Activated gamma-delta T cell treated with Interleukin-2 at 50 U/mL for 16 hours (primary cell): ENCODE data around the gene PDP2.
A peak's percentile ranks its signal among the peaks of the same experiment; 100 is the strongest.

Experiments
- DNase-seq: peaks from one replicate; pipeline ENCODE4 v3.0.0-alpha.2; 2020

Gene PDP2, protein sequence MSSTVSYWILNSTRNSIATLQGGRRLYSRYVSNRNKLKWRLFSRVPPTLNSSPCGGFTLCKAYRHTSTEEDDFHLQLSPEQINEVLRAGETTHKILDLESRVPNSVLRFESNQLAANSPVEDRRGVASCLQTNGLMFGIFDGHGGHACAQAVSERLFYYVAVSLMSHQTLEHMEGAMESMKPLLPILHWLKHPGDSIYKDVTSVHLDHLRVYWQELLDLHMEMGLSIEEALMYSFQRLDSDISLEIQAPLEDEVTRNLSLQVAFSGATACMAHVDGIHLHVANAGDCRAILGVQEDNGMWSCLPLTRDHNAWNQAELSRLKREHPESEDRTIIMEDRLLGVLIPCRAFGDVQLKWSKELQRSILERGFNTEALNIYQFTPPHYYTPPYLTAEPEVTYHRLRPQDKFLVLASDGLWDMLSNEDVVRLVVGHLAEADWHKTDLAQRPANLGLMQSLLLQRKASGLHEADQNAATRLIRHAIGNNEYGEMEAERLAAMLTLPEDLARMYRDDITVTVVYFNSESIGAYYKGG

DNA sequence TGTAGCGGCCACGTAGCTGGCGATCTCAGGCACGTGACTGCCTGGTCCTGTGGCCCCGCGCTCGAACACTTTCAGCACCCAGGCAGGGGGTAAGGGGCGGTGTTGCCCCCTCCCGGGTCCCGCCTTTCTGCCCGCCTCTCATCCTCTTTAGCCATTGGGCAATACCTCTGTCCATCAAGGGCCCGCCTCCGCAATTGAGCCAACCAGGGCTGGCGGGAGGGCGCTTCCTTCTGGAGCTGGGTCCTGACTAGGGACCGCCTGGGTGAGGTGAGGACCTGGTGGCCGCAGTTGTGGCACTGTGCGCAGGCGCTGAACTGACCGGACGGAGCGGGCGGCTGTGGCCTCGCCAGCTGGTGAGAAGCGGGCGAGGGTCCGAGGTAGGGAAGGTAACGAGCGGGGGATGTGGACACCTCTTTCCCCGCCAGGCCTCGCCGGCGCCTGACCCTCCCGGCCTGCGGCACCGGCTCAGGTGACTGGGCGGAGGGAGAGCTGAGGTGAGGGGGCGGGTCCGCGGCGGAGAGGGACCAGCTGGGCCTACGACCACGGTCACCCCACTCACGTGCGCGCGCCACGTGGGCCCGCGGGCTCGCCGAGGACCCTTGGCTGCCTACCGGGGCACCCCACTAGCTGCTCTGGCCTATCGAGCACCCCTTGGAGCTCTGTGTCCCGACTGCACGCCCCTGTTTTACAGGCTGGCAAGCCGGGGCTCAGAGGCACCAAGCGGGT is at the start of gene PDP2:
TSS of gene PDP2 (plus strand) at position 228 of the 726 bp plus-strand sequence. CDS start 3,770 bp downstream, outside the sequence.
- DNase-seq, result peak; percentile 88

DNA sequence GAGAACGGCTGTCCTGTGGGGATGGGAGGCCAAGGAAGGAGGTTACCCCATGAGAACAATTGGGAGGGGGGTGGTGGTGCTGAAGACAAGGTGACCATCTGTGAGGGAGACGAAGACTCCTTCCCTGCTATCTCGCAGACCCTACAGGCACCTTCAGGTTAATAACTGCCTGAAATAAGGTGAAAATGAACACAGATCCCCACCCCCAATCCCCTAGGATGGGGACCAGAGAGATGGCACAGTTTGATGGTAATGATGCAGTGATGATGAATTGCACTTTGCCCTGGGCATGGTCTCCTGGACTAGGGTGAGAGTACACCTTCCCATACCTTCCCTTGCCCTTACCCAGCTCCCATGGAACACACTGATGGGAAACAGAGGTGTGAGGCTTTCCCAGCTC is 48.1 kb upstream of the PDP2 start:
- no peak for DNase-seq

DNA sequence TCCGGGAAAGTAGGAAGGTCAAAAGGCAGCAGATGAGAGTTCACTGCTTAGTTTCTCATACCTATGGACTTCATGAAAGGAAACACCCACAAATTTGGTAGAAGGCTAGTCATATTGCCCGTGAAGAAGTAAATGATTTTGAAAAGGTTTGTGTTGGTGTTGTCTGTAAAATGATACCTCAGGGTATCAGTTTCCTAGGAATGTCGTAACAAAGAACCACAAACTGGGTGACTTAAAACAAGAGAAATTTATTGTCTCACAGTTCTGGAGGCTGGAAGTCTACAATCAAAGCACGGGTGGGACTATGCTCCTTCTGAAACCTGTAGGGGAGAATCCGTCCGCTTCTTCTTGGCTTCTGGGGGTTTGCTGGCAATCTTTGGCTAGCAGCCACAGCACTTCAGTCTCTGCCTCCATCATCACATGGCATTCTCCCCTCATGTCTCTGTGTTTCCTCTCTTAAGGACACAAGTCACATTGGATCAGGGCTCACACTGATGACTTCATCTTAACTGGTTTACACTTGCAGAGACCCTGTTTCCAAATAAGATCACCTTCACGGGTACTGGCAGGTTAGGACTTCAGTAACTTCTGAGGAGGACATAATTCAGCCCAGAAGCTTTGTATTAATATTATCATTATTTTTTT is 47.5 kb upstream of the PDP2 start:
- no peak for DNase-seq

DNA sequence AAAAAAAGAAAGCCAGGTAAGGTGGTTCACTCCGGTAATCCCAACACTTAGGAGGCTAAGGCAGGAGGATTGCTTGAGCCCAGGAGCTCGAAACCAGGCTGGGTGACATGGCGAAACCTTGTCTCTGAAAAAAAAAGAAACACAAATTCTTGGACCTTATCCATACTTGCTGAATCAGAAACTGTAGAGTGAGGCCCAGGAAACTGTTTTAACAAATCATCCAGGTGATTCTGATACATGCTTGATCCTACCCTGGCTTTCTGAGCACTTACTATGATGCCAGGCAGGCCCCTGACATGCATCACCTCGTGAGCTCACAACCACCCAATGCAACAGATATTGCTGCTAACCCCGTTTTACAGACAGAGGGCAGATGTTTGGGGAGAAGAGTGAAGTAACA is 45.6 kb upstream of the PDP2 start:
- DNase-seq, result no peak

DNA sequence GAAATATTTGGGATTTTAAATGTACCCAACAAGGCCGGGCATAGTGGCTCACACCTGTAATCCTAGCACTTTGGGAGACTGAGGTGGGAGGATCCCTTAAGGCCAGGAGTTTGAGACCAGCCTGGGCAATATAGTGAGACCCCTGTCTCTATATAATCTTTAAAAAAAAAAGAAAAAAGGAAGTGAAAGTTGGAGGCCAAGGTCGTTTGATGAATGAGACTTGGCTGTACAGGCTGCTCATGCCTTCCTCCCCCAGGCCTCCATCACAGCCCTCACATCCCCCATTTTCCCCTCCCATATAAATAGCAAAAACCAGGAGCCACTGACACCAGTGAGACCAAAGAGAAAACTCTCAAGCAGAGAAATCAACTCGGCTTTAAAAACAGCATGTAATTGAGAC is 39.4 kb upstream of the PDP2 start:
- DNase-seq, result no peak

DNA sequence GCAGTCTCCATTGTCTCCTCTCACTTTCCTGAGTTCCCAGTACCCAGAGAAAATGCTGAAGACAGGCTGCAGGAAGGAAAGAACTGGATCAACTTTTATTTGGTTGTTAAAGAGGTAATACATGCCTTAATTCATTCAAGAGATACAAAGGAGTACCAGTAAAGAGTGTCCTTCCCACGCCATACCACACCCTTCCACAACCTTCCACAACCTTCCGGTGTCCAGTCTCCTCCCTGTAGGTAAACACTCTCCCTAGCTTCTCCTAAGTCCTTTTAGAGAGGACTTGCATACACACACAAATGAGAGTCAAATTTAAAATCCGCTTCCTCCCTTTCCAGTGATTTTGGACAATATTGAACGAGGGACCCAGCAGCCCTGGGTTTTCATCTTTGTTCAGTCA is 38.9 kb upstream of the PDP2 start:
- DNase-seq, result no peak

DNA sequence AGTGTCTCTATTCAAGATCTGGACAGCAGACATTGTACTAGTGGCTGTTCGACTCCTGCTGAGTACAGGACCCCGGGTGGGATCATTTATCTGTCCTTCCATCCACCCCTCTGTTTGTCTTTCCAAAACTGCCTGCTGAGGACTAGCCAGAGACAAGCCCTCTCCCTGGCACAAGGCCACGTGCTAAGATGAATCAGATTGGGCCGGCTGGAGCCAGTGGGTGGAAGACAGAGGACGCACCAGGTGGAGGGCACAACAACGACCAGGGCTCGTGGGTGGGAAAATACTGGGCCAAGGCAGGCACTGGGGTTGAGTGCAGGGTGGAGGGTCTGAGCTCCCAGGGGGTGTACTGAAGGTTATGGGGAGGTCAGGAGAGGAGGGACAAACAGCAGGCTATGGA is 37.5 kb upstream of the PDP2 start:
- no peak for DNase-seq

DNA sequence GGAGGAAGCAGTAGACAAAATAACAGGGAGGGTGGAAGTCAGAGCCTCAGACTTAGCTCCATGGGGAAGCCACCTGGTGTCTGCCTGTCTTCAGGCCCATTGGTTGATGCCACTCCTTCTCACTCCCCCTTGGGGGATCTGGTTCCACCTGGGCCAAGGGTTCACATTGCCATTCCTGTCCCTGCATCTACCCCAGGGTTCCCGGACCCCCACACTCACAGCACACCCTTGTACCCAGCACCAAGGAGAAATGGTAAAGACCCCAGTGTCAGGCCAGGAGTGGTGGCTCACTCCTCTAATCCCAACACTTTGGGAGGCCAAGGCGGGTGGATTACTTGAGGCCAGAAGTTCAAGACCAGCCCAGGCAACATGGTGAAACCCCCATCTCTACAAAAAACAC is 37.1 kb upstream of the PDP2 start:
- DNase-seq, result no peak

DNA sequence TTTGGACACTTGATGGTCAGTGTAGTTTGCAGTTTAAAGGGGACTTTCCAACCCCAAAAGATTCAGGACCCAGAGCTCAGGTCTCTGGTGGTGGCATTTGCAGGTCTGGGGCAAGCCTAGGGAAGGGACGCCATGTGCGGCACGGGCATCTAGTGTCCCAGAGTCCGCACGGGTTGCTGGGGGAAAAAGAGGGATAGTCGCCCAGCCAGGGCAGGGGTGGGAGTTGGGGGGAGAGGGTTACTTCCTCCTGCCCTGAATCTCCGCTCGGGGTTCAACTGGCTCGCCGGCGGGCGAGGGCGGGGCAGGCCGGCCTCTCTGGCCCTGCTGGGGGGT is 36.3 kb upstream of the PDP2 start:
- no peak for DNase-seq

DNA sequence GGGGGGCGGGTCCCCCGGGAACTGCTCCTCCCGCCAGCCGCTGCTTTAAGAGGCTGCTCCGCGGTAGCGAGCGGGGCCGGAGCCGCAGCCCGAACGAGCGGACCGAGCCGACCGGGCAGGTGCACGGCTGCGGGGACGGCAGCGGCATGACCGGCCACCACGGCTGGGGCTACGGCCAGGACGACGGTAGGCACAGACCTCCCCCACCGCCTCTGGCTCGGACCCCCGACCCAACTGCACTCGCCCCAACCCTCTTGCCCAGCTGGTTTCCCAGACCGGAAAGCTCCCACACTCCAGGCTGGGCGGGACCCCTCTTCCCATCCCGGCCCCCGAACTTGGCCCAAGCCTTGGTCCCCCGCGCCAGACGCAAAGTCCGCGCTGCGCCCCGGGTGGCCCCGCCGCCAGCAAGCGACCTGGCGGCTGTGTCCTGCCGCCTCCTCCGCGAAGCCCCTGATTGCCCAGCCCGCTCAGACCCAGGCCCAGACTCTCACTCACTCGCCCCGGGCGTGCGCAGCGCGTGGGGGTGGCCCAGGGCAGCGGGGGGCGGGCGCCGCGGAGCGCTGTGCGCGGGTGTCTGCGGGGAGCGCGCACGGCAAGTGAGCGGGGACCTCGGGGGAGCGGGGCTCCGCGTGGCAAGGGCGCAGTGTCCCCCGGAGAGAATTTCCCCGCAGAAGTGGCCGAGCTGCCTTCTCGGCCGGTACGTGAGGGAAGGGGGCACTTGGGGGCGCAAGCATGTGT is 35.8 kb upstream of the PDP2 start, which contains the start of gene CA7:
TSS of gene CA7 (plus strand) at position 73 of the 738 bp plus-strand sequence. CDS start at position 147, 74 bp downstream.
- no peak for DNase-seq

DNA sequence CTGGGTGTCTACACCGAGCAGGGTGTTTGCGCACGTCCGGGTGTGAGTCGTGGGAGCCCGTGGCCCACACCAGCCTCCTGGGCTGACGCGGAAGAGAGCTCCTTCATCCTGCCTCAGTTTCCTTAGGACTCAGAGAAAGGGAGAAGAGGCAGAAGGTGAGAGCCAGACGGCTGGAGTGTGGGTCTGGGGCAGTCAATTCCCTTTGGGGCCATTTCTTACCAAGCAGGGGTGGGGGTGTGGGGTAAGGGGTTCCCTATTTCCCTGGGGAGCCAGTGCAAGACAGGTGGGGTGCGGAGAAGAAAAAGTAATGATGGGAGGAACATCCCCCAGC is 35.3 kb upstream of the PDP2 start:
- DNase-seq, result no peak

DNA sequence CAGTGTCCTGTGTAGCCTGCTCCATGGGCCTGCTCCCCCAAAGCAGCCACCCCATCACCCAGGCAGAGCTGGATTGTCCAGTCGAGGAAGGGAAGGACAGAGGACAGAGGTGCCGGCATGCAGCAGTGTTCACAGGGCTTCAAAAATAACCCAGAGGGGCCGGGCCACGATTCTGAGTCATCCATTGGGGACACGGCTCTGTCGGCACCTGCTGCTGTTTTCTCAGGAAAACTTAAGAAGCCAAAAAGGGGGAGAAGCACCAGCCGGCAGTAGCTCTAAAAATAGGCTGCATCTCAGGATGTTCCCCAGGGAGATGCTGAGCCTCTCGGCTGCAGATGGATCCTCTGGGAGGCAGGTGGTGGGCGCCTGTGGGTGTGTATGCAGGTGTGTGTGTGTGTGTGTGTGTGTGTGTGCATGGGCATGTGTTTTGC is 34.5 kb upstream of the PDP2 start:
- DNase-seq, result no peak

DNA sequence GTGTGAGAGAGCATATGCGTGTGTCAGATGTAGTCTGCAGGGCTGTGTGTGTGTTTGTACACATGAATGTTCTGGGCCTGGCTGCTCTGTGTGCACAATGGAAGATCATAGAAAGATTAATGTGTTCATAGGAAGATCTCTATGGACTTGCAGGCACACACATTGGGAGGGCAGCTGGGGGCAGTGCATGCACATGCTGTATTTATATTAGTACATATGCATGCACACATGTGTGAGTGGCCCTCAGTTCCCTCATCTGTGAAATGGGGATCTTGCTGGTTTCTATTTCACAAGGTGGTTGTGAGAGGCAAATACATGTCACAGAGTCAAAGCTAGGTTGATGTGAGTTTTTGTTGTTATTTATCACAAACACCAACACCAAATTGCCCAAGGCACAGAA is 34.0 kb upstream of the PDP2 start:
- DNase-seq, result no peak

DNA sequence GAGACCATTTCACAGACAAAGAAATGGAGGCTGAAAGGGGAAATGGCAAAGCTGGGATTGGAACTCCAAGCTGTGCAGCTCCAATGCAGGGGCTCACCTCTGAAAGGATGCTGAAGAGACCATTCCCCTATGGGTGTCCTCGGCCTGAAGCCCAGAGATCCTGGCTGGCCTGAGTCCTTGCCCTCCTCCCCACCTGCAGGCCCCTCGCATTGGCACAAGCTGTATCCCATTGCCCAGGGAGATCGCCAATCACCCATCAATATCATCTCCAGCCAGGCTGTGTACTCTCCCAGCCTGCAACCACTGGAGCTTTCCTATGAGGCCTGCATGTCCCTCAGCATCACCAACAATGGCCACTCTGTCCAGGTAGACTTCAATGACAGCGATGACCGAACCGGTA is 33.5 kb upstream of the PDP2 start:
- DNase-seq, result no peak

DNA sequence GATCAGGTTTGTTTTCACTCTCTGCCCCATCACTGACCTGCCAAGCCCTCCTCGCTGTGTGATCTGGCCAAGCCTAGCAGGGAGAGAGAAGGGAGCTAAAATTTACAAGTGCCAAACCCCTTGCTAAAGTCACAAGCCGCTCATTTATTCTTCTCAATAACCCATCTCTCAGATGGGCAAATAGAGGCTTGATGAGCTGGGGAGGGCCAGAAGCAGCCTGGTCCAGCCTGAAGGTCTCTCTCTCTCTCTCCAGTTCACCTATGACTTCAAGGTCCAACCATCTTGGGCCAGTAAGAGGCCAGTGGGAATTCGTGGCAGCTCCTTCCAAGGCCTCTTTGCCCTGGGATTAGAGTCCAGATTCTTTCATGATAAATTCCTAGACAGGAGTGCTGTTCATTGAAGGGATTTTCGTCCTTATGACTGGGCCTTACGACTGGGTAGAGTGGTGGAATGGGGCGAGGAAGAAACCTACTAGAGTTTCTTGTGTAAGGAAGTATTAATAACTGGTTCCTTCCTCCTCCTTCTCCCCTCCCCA is 32.7 kb upstream of the PDP2 start:
- DNase-seq, result no peak

DNA sequence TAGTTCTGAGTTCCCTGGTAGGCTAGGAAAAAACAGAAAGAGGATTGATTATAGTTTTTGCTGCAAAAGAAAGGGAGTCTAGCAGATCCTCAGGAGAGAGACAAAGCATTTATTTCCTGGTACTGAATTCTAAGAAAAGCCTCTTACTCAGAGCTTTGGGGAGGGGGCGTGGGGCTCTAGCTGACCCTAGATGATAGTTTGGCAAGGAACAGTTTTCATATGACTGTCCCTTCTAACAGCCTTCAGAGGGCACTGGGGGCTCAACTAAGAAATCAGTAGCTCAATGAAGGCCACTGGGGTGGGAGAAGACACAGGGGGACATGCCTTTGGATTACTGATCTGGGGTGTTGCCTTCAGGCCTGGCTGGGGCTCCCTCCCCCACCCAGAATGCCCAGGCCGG is 32.1 kb upstream of the PDP2 start:
- no peak for DNase-seq

DNA sequence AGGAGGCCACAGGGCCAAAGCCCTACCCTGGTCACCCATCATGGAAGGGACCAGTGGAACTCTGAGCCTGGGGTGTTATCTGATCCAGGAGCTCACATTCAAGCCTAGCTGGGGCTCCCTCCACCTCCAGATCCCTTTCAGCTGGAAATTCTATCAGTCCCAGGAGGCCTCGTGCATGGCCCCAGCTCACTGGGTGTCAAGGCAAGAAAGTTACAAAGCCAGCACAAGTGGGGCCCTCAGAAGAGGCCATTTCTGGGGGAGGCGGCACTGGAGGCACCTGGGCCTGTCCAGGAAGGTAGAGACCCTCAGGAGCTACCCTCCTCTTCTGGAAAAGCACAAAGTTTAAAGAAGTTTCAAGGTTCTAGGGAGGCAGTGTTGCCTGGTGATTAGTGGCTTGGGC is 31.3 kb upstream of the PDP2 start:
- no peak for DNase-seq

DNA sequence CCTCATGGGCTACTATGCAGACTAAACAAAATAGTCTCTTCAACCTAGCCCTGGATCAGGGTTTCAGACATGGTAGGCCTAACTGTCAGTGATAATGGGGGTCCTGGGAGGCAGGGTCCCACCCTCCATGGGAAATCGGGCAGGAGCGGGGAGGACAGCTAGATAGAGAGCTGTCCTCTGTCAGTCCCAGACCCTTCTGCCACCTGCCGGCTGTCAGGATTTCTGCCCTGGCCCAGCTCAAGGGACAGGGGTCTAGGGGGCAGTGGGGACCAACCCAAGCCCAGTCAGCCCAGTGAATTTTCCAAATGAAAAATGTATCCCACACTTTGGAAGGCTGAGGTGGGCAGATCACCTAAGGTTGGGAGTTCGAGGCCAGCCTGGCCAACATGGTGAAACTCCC is 30.8 kb upstream of the PDP2 start:
- DNase-seq, result no peak

DNA sequence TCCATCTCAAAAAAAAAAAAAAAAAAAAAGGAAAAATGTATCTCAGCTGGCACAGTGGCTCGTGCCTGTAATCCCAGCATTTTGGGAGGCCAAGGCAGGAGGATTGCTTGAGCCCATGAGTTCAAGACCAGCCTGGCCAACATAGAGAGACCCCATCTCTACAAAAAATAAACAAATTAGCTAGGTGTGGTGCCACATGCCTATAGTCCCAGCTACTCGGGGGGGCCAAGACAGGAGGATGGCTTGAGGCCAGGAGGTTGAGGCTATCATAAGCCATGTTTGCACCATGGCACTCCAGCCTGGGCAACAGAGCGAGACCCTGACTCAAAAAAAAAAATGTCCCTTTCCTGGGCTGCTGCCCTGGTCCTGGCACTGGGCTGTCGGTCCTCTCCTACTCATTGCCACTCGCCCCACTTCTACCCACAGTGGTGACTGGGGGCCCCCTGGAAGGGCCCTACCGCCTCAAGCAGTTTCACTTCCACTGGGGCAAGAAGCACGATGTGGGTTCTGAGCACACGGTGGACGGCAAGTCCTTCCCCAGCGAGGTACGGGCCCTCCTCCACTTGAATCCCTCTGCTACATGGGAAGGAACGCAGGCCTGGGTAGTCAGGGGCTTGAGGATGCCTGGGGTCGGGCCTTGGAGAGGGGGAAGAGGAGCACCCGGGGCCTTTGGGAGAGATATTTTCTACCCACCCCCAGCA is 30.1 kb upstream of the PDP2 start:
- no peak for DNase-seq

DNA sequence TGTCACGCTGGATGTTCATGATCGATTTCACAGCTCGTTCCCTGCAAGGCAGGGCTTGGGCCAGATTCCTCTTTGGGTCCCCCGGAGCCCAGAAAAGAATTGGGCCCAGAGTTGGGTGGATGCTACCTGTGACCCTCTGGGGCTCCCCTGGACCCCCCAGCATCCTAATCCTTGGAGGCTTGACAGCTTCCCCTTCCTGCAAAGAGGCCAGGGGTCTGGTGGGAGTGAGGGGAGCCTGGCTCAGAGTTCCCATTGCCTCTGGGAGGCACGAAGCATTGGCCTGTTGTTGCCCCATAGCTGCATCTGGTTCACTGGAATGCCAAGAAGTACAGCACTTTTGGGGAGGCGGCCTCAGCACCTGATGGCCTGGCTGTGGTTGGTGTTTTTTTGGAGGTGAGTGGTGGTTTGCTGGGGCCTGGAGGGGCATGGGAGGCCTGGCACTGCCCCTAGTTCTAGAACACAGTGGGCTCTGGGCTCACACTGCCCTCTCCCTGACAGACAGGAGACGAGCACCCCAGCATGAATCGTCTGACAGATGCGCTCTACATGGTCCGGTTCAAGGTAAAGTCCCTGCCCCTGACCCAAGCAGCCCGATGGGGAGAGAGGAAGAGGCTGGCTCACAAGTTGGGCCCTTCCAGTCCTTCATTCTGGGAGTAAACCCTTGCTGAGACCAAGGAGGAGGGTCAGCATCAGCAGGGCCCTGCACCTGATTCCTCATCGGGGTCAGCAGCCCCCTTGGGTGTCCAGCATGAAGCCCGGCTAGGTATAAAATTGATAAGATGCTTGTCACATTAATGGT is 28.9 kb upstream of the PDP2 start:
- no peak for DNase-seq
